H1 (cell line): Measurements from ENCODE around the gene ING4. TPM values are rescaled to one million over a fixed set of nuclear protein-coding genes. Genes with fewer than 3 reads are reported as not detected.

ENCODE experiments used
- CTCF ChIA-PET: fragments of 300-600 bp; sonication (Branson Sonifier 250); formaldehyde crosslinking; loops from one replicate; lab custom pipeline; 2021; ENCODE audit not compliant: partially characterized antibody; lab: Charles Lee
- POLR2A ChIA-PET: fragments of 300-600 bp; sonication (Branson Sonifier 250); formaldehyde crosslinking; loops from one replicate; lab custom pipeline; 2021; ENCODE audit warnings: inconsistent platforms; ENCODE audit not compliant: partially characterized antibody; lab: Charles Lee
- DNase-seq, 2 experiments: peaks; one replicate each; pipeline versions ENCODE4 v3.0.0 to v3.0.0-alpha.2; 2010 to 2022; ENCODE audit warnings: low spot score in 2 of 2, low read depth in 1 of 2, mixed read lengths in 1 of 2
- FAIRE-seq: peaks from 2 replicates; lab custom pipeline; 2011; peaks lifted over from hg19 to GRCh38; lab: Jason Lieb, UNC
- H2AFZ ChIP-seq: 2 replicates; pipeline ENCODE4 v1.8.1; 2012; ENCODE audit warnings: low read length, inconsistent platforms
- H2AK5ac ChIP-seq: 2 replicates; pipeline ENCODE4 v1.6.1; 2013; ENCODE audit warnings: low read depth, low read length
- H2BK120ac ChIP-seq: replicated peaks from 2 replicates; pipeline ENCODE3; 2013; ENCODE audit warnings: low read depth, low read length, inconsistent platforms
- H2BK12ac ChIP-seq: 2 replicates; pipeline ENCODE4 v1.6.1; 2013; ENCODE audit warnings: low read depth, low read length
- H2BK15ac ChIP-seq: 2 replicates; pipeline ENCODE4 v1.6.1; 2013; ENCODE audit warnings: low read length
- H2BK20ac ChIP-seq: 2 replicates; pipeline ENCODE4 v1.6.1; 2013; ENCODE audit warnings: low read length
- H2BK5ac ChIP-seq: 2 replicates; pipeline ENCODE4 v1.6.1; 2013; ENCODE audit warnings: low read depth, low read length
- H3K14ac ChIP-seq: 2 replicates; pipeline ENCODE4 v1.6.1; 2013; ENCODE audit warnings: inconsistent platforms; ENCODE audit not compliant: insufficient read length
- H3K18ac ChIP-seq: 2 replicates; pipeline ENCODE4 v1.6.1; 2013; ENCODE audit warnings: low read length; ENCODE audit errors: extremely low read depth
- H3K23ac ChIP-seq: 2 replicates; pipeline ENCODE4 v1.6.1; 2013; ENCODE audit warnings: inconsistent platforms; ENCODE audit not compliant: insufficient read length
- H3K23me2 ChIP-seq: 2 replicates; pipeline ENCODE4 v1.6.1; 2013; ENCODE audit warnings: low read depth, low read length
- H3K27ac ChIP-seq: 2 replicates; pipeline ENCODE4 v1.6.1; 2011; ENCODE audit warnings: low read depth, low read length, inconsistent platforms
- H3K27me3 ChIP-seq, 4 experiments: replicated peaks in 1 of 4; 1 replicate in 1 of 4; 2 replicates in 3 of 4; pipeline versions ENCODE4 v1.6.1 to v1.8.1; 2011 to 2013; ENCODE audit warnings: low read length in 3 of 4, mild to moderate bottlenecking in 3 of 4, inconsistent platforms in 2 of 4, mixed read lengths in 2 of 4, moderate library complexity in 1 of 4; ENCODE audit not compliant: control insufficient read depth in 3 of 4, insufficient read depth in 3 of 4; ENCODE audit errors: extremely low read depth in 1 of 4
- H3K36me3 ChIP-seq, 4 experiments: 2 replicates each; pipeline versions ENCODE4 v1.6.1 to v1.8.1; 2011 to 2013; ENCODE audit warnings: mild to moderate bottlenecking in 4 of 4, low read length in 3 of 4, moderate library complexity in 2 of 4, control low read depth in 1 of 4, inconsistent platforms in 1 of 4; ENCODE audit not compliant: insufficient read depth in 4 of 4, control insufficient read depth in 2 of 4
- H3K4ac ChIP-seq: replicated peaks from 2 replicates; pipeline ENCODE3; 2013; ENCODE audit warnings: low read length, low read depth, mixed read lengths, inconsistent platforms; ENCODE audit not compliant: insufficient read length
- H3K4me1 ChIP-seq, 4 experiments: replicated peaks in 1 of 4; 1 replicate in 1 of 4; 2 replicates in 3 of 4; pipeline versions ENCODE4 v1.6.1 to v1.8.1; 2011 to 2013; ENCODE audit warnings: low read length in 3 of 4, inconsistent platforms in 2 of 4, mixed read lengths in 1 of 4; ENCODE audit not compliant: insufficient read depth in 4 of 4, control insufficient read depth in 3 of 4
- H3K4me2 ChIP-seq, 2 experiments: 2 replicates each; pipeline versions ENCODE4 v1.6.1 to v1.8.1; 2011 to 2013; ENCODE audit warnings: low read depth in 2 of 2, low read length in 2 of 2, control low read depth in 1 of 2, inconsistent platforms in 1 of 2, mild to moderate bottlenecking in 1 of 2; ENCODE audit not compliant: insufficient read depth in 1 of 2
- H3K4me3 ChIP-seq, 4 experiments: fragments of 200-600, 300-600 bp in 1 of 4; sonication (generic), shearing (Covaris generic), sonication (Bioruptor Twin) in 1 of 4; 2 replicates each; pipeline versions ENCODE4 v1.5.1 to v1.8.1; 2011 to 2016; ENCODE audit warnings: low read length in 4 of 4, low read depth in 3 of 4, control low read depth in 2 of 4, inconsistent platforms in 2 of 4, mild to moderate bottlenecking in 2 of 4, mixed read lengths in 1 of 4, moderate library complexity in 1 of 4; ENCODE audit not compliant: insufficient read depth in 2 of 4; ENCODE audit errors: extremely low read depth in 1 of 4
- H3K56ac ChIP-seq: replicated peaks from 2 replicates; pipeline ENCODE3; 2013; ENCODE audit warnings: low read depth, mild to moderate bottlenecking, mixed read lengths, low read length, inconsistent platforms; ENCODE audit not compliant: insufficient read length
- H3K79me1 ChIP-seq: 2 replicates; pipeline ENCODE4 v1.6.1; 2013; ENCODE audit warnings: low read depth, low read length, control low read depth
- H3K79me2 ChIP-seq, 2 experiments: 2 replicates each; pipeline versions ENCODE4 v1.6.1 to v1.8.1; 2012 to 2013; ENCODE audit warnings: low read length in 2 of 2, mild to moderate bottlenecking in 2 of 2, inconsistent platforms in 1 of 2; ENCODE audit not compliant: insufficient read depth in 2 of 2, control insufficient read depth in 1 of 2
- H3K9ac ChIP-seq, 4 experiments: replicated peaks in 1 of 4; 1 replicate in 1 of 4; 2 replicates in 3 of 4; pipeline versions ENCODE4 v1.6.1 to v1.8.1; 2011 to 2013; ENCODE audit warnings: low read depth in 3 of 4, low read length in 3 of 4, control low read depth in 2 of 4, mild to moderate bottlenecking in 2 of 4, moderate library complexity in 2 of 4, inconsistent platforms in 1 of 4; ENCODE audit errors: extremely low read depth in 1 of 4
- H3K9me3 ChIP-seq, 2 experiments: 2 replicates each; pipeline versions ENCODE4 v1.6.1 to v1.8.1; 2012 to 2013; ENCODE audit warnings: mild to moderate bottlenecking in 2 of 2, moderate library complexity in 2 of 2, control low read depth in 1 of 2, inconsistent platforms in 1 of 2, low read depth in 1 of 2, low read length in 1 of 2, mixed read lengths in 1 of 2; ENCODE audit not compliant: insufficient read depth in 2 of 2
- H4K20me1 ChIP-seq, 2 experiments: replicated peaks in 1 of 2; 2 replicates each; pipeline versions ENCODE3 to v1.8.1; 2011 to 2013; ENCODE audit warnings: inconsistent platforms in 2 of 2, low read length in 2 of 2, mild to moderate bottlenecking in 1 of 2; ENCODE audit not compliant: insufficient read depth in 2 of 2, control insufficient read depth in 1 of 2
- H4K5ac ChIP-seq: 2 replicates; pipeline ENCODE4 v1.6.1; 2013; ENCODE audit warnings: low read length, low read depth, mixed read lengths, inconsistent platforms; ENCODE audit not compliant: insufficient read length
- H4K8ac ChIP-seq: 2 replicates; pipeline ENCODE4 v1.8.0; 2013; ENCODE audit warnings: mild to moderate bottlenecking, moderate library complexity, low read length, inconsistent platforms; ENCODE audit not compliant: insufficient read depth; ENCODE audit errors: extremely low read depth
- H4K91ac ChIP-seq: replicated peaks from 2 replicates; pipeline ENCODE3; 2013; ENCODE audit warnings: low read length, mixed read lengths, inconsistent platforms; ENCODE audit not compliant: insufficient read length
- TAF1 ChIP-seq: IDR thresholded peaks from 2 replicates; pipeline ENCODE4 v1.6.1; 2011; ENCODE audit warnings: mild to moderate bottlenecking, low read depth, low read length
- WGBS, 2 experiments: shearing (Covaris generic) in 1 of 2; methylation state at CpG; one replicate each; pipeline versions ENCODE4 v1.1.6 to v1.1.7; 2013 to 2015; ENCODE audit warnings: low lambda C conversion rate in 2 of 2, mixed read lengths in 2 of 2, inconsistent platforms in 1 of 2, low coverage in 1 of 2, missing lambda C conversion rate in 1 of 2; ENCODE audit not compliant: insufficient replicate concordance in 2 of 2, insufficient coverage in 1 of 2, insufficient read length in 1 of 2; ENCODE audit errors: extremely low coverage in 1 of 2, missing lambda C conversion rate in 1 of 2; 5-methylcytosine and 5-hydroxymethylcytosine counted together
- long read RNA-seq, 2 experiments: library from RNA in 1 of 2; library from capped mRNA in 1 of 2; stranded (forward); transcript quantifications; one replicate each; pipeline ENCODE4 v2.0.0, GENCODE V29; 2021; ENCODE audit warnings: inconsistent platforms in 1 of 2
- polyA minus RNA-seq, 3 experiments: library from RNA; depleted of rRNA, polyadenylated mRNA; stranded (reverse); fragments of >200 nt; gene quantifications; 1 replicate in 2 of 3; 2 replicates in 1 of 3; pipeline ENCODE4 v1.2.3, GENCODE V29; 2011
- polyA plus RNA-seq, 7 experiments: library from polyadenylated mRNA; depleted of rRNA in 3 of 7; stranded (reverse) in 5 of 7; unstranded in 2 of 7; fragments of >200 nt in 5 of 7; fragments of 200-250 nt in 2 of 7; gene quantifications; 1 replicate in 5 of 7; 2 replicates in 1 of 7; 4 replicates in 1 of 7; pipeline versions ENCODE4 v1.2.1 to v1.2.3, GENCODE V29; 2011 to 2013; ENCODE audit warnings: missing spikeins in 2 of 7, mixed read lengths in 2 of 7
- total RNA-seq: library from RNA; stranded (reverse); fragmentation: NEBNext Ultra II Directional; extraction: Animal tissue kit (Norgen Biotek cat#: 25700); gene quantifications from 2 replicates; pipeline ENCODE4 v1.2.1, GENCODE V29; 2021

The ING4 gene
- total RNA-seq: 21.7 and 22.9 TPM in 2 replicates
- 28.6 and 29.3 TPM in 2 replicates for polyA plus RNA-seq (2011; rRNA removed)
- polyA plus RNA-seq (2011; cell fraction: cytosol; rRNA removed): 44.8 TPM
- polyA plus RNA-seq (2011; cell fraction: nucleus; rRNA removed): 62.2 TPM
- polyA plus RNA-seq (2012, experiment 1 of 2): 25.6 to 40.6 TPM (median 29.1 TPM) in 4 replicates
- 21.9 TPM for polyA plus RNA-seq (2012, experiment 2 of 2)
- 26.0 TPM for polyA plus RNA-seq (2013, experiment 1 of 2)
- 22.1 TPM for polyA plus RNA-seq (2013, experiment 2 of 2)
- polyA minus RNA-seq (2011; rRNA and poly(A)+ RNA removed): 15.7 and 16.4 TPM in 2 replicates
- 6.8 TPM for polyA minus RNA-seq (2011; cell fraction: cytosol; rRNA and poly(A)+ RNA removed)
- 13.0 TPM for polyA minus RNA-seq (2011; cell fraction: nucleus; rRNA and poly(A)+ RNA removed)
- long read RNA-seq, experiment 1, partial matches to known transcripts: 4 of 12 reads
- long read RNA-seq, experiment 1, other reads (novel, unspliced or antisense): 3 of 12 reads
- long read RNA-seq, experiment 2, transcript ING4-203 (8 exons, 741 nt): minor isoform, 6 of 43 reads
- long read RNA-seq, experiment 2, transcript ING4-201 (8 exons, 1,709 nt): major isoform, 14 of 43 reads
- long read RNA-seq, experiment 2, transcript ING4-202 (8 exons, 1,393 nt): minor isoform, 9 of 43 reads
- long read RNA-seq, experiment 2, partial matches to known transcripts: 1 of 43 reads
- long read RNA-seq, experiment 2, other reads (novel, unspliced or antisense): 9 of 43 reads

- Histone ChIP-seq H3K79me2 (peaks cover 0 to 11% of the 10 kb centered on the region in 2 experiments; a peak in 3 of 4 replicates), H3K9me3 (no peaks in the 10 kb centered on the region), H2BK5ac (peak within 1 kb of the TSS; percentile 72), H4K8ac (peak within 1 kb of the TSS; percentile 96; the same call in 1 of the 2 replicates), H3K23me2 (peaks cover 6% of the 10 kb centered on the region), H3K27me3 (no peaks in the 10 kb centered on the region), H4K5ac (peak within 1 kb of the TSS; percentile 57), H3K27ac (peak within 1 kb of the TSS; percentile 80), H3K4me2 (peak within 1 kb of the TSS; percentile 83 to 90), H3K14ac (no peak within 1 kb of the TSS), H3K4me1 (peaks cover 0 to 4% (median 0%) of the 10 kb centered on the region in 4 experiments; a peak in 1 of 7 replicates), H2BK120ac (no peak within 1 kb of the TSS), H4K20me1 (no peaks in the 10 kb centered on the region), H2BK20ac (no peak within 1 kb of the TSS), H3K18ac (no peak within 1 kb of the TSS), H4K91ac (peak within 1 kb of the TSS; percentile 49), H3K9ac (peak within 1 kb of the TSS; percentile 76 to 97 (median 80)), H3K36me3 (peaks cover 4 to 17% (median 9%) of the 10 kb centered on the region in 4 experiments; a peak in 7 of 8 replicates), H3K23ac (no peak within 1 kb of the TSS), H3K79me1 (no peaks in the 10 kb centered on the region), H2AFZ (peak within 1 kb of the TSS; percentile 84), H2BK15ac (peak within 1 kb of the TSS; percentile 13; the same call in 1 of the 2 replicates), H2AK5ac (0 out of 2 replicates have a peak within 1 kb of the TSS, but pooled peaks have one; percentile 46), H3K56ac (no peak within 1 kb of the TSS), H3K4me3 (peak within 1 kb of the TSS; percentile 72 to 90 (median 82)), H2BK12ac (no peak within 1 kb of the TSS; the same call in 1 of the 2 replicates), H3K4ac (peak within 1 kb of the TSS; percentile 94)
- CTCF ChIA-PET: interaction anchor here (1.0 to 6.9 kb wide), 4 partner anchors 28 to 117 kb away, joined by 3 to 55 read pairs (median 10); partner anchors contain the start of genes COPS7A and ZNF384
- DNase-seq: peak; percentile 88 to 95
- POLR2A ChIA-PET: interaction anchor here (1.0 to 5.9 kb wide), 6 partner anchors 18 to 61 kb away, joined by 3 to 72 read pairs (median 10); partner anchors contain the start of genes COPS7A and ZNF384
- 3% methylated on average over 37 of the region's 37 CpGs; no CpG with 5 or more reads in 1 of the 2 experiments for WGBS, 2 experiments
- peak; percentile 93 for FAIRE-seq
- TF ChIP-seq TAF1: peak; percentile 68; the same call in 1 of the 2 replicates
Measured at GRCh38 chr12:6662906-6663742, at the start of gene ING4. ING4 (minus strand) TSS chr12:6663119; CDS start chr12:6663101, 18 bp downstream.
